ENCODE results near the gene MCF2. TPM values are rescaled to one million over a fixed set of nuclear protein-coding genes. Genes with fewer than 3 reads are reported as not detected.

MCF2 gene, protein sequence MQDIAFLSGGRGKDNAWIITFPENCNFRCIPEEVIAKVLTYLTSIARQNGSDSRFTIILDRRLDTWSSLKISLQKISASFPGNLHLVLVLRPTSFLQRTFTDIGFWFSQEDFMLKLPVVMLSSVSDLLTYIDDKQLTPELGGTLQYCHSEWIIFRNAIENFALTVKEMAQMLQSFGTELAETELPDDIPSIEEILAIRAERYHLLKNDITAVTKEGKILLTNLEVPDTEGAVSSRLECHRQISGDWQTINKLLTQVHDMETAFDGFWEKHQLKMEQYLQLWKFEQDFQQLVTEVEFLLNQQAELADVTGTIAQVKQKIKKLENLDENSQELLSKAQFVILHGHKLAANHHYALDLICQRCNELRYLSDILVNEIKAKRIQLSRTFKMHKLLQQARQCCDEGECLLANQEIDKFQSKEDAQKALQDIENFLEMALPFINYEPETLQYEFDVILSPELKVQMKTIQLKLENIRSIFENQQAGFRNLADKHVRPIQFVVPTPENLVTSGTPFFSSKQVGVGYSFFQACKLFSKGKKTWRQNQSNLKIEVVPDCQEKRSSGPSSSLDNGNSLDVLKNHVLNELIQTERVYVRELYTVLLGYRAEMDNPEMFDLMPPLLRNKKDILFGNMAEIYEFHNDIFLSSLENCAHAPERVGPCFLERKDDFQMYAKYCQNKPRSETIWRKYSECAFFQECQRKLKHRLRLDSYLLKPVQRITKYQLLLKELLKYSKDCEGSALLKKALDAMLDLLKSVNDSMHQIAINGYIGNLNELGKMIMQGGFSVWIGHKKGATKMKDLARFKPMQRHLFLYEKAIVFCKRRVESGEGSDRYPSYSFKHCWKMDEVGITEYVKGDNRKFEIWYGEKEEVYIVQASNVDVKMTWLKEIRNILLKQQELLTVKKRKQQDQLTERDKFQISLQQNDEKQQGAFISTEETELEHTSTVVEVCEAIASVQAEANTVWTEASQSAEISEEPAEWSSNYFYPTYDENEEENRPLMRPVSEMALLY
- 0.46 and 2.2 TPM in 2 replicates for polyA plus RNA-seq

DNA sequence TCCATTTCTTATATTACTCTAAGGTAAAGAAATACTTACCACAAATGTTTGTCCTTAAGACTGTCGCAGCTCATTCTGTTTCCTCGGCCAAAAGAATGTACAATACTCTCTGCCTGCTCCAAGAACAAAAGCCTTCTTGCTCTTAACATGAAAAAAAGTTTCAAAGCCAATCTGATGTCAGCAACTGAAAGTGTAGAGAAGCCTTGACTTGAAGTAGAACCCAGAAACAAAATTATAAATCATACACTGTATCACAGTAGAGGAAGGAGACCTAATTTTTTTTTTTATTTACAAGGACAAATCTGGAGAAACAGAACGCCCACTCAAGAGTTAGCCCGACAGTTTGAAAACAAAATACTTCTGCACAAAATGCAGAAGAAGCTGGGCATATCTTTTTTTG lies at the start of gene MCF2:
Gene MCF2, minus strand, starts transcription at position 101 of the 400 bp plus-strand sequence. CDS start 56,423 bp downstream, outside the sequence.

Other genes with a start within 250 kb of the MCF2 start
- gene F9, start 177.4 kb downstream of the MCF2 start, polyA plus RNA-seq: not detected in 2 replicates
- 0.12 TPM in 1 of 2 replicates, not detected in the other for gene ATP11C, start 224.9 kb upstream of the MCF2 start, polyA plus RNA-seq